DOHH2 (cell line): ENCODE results near the gene C1orf50.

Experiments
- H3F3A ChIP-seq: fragments of 200-600 bp; sonication (generic), shearing (Covaris generic); 2 replicates; pipeline ENCODE4 v1.6.0; 2016; ENCODE audit warnings: antibody characterized with exemption, mild to moderate bottlenecking; ENCODE audit not compliant: control insufficient read depth, insufficient read depth
- H3K27ac ChIP-seq: fragments of 200-600 bp; sonication (generic); 2 replicates; pipeline ENCODE4 v1.5.1; 2014; ENCODE audit warnings: low read depth, mild to moderate bottlenecking, low read length, moderate library complexity
- H3K27me3 ChIP-seq: fragments of 200-600 bp; sonication (generic); 2 replicates; pipeline ENCODE4 v1.6.1; 2014; ENCODE audit warnings: mild to moderate bottlenecking, low read length, mixed read lengths; ENCODE audit not compliant: control insufficient read depth
- H3K36me3 ChIP-seq: fragments of 200-600 bp; sonication (generic); 2 replicates; pipeline ENCODE4 v1.6.1; 2014; ENCODE audit warnings: mild to moderate bottlenecking, low read length, moderate library complexity, mixed read lengths; ENCODE audit not compliant: control insufficient read depth
- H3K4me1 ChIP-seq: fragments of 200-600 bp; sonication (generic); 2 replicates; pipeline ENCODE4 v1.6.1; 2014; ENCODE audit warnings: mild to moderate bottlenecking, low read length, mixed read lengths; ENCODE audit not compliant: control insufficient read depth
- H3K4me2 ChIP-seq: fragments of 200-600 bp; sonication (generic); 2 replicates; pipeline ENCODE4 v1.6.0; 2014; ENCODE audit warnings: mild to moderate bottlenecking, low read length, moderate library complexity
- H3K4me3 ChIP-seq: fragments of 200-600 bp; sonication (generic); 2 replicates; pipeline ENCODE4 v1.5.1; 2014; ENCODE audit warnings: mild to moderate bottlenecking, low read length, mixed read lengths
- H3K79me2 ChIP-seq: fragments of 200-600 bp; sonication (generic); 2 replicates; pipeline ENCODE4 v1.6.1; 2014; ENCODE audit warnings: mild to moderate bottlenecking, low read length, mixed read lengths; ENCODE audit not compliant: control insufficient read depth
- H3K9me2 ChIP-seq: fragments of 200-600 bp; sonication (generic); replicated peaks from 2 replicates; pipeline ENCODE4 v1.6.1; 2014; ENCODE audit warnings: mild to moderate bottlenecking, low read length, mixed read lengths; ENCODE audit not compliant: control insufficient read depth
- H3K9me3 ChIP-seq: fragments of 200-600 bp; sonication (generic); 2 replicates; pipeline ENCODE4 v1.6.1; 2014; ENCODE audit warnings: antibody characterized with exemption, low read length, mixed read lengths; ENCODE audit not compliant: control insufficient read depth, insufficient read depth
- H4K20me1 ChIP-seq: fragments of 200-600 bp; sonication (generic); 2 replicates; pipeline ENCODE4 v1.6.0; 2014; ENCODE audit warnings: low read depth, mild to moderate bottlenecking, antibody characterized with exemption, low read length, moderate library complexity; ENCODE audit not compliant: control insufficient read depth, insufficient read depth
- CTCF ChIP-seq: fragments of 200-600 bp; sonication (generic); IDR thresholded peaks from one replicate; pipeline ENCODE4 v1.5.1; 2014; ENCODE audit warnings: antibody characterized with exemption, mild to moderate bottlenecking, low read depth, low read length; ENCODE audit not compliant: poor library complexity, severe bottlenecking
- EZH2phosphoT487 ChIP-seq: fragments of 200-600 bp; sonication (generic); IDR thresholded peaks from 2 replicates; pipeline ENCODE4 v1.6.1; 2017; ENCODE audit warnings: borderline replicate concordance, mild to moderate bottlenecking, antibody characterized with exemption, low read length, moderate library complexity, mixed read lengths

The C1orf50 gene

GRCh38 chr1:42761567-42761966, 5.5 kb upstream of the C1orf50 start:
- Histone ChIP-seq H4K20me1 (peaks cover 12% of the 10 kb centered on the region; the same call in 1 of the 2 replicates), H3K4me1 (peaks cover 25% of the 10 kb centered on the region), H3K4me3 (no peak overlapping the region), H3K9me3 (no peaks in the 10 kb centered on the region), H3K4me2 (no peak overlapping the region), H3K27me3 (no peaks in the 10 kb centered on the region), H3K27ac (no peak overlapping the region), H3F3A (peaks cover 2% of the 10 kb centered on the region; the same call in 1 of the 2 replicates), H3K36me3 (peaks cover 42% of the 10 kb centered on the region), H3K79me2 (peaks cover 37% of the 10 kb centered on the region), H3K9me2 (no peaks in the 10 kb centered on the region)
- no peak for TF ChIP-seq EZH2phosphoT487
- no peak for TF ChIP-seq CTCF

- H3K9me2 ChIP-seq, result no peaks in the 10 kb centered on the region
- H4K20me1 ChIP-seq, result peaks cover 12% of the 10 kb centered on the region; the same call in 1 of the 2 replicates
- no peak for TF ChIP-seq EZH2phosphoT487
- TF ChIP-seq CTCF, result no peak
- no peak overlapping the region for H3K4me3 ChIP-seq
- no peak overlapping the region for H3K27ac ChIP-seq
- H3K9me3 ChIP-seq, result no peaks in the 10 kb centered on the region
- no peak overlapping the region for H3K4me2 ChIP-seq
- H3F3A ChIP-seq, result peaks cover 2% of the 10 kb centered on the region; the same call in 1 of the 2 replicates
- no peaks in the 10 kb centered on the region for H3K27me3 ChIP-seq
- peaks cover 41% of the 10 kb centered on the region for H3K79me2 ChIP-seq
- H3K4me1 ChIP-seq, result peaks cover 25% of the 10 kb centered on the region
- peaks cover 37% of the 10 kb centered on the region for H3K36me3 ChIP-seq
Measured at GRCh38 chr1:42762269-42762668, 4.8 kb upstream of the C1orf50 start.

- peaks cover 25% of the 10 kb centered on the region for H3K36me3 ChIP-seq
- no peak overlapping the region for H3K27ac ChIP-seq
- peaks cover 12% of the 10 kb centered on the region; the same call in 1 of the 2 replicates for H4K20me1 ChIP-seq
- H3K9me3 ChIP-seq, result no peaks in the 10 kb centered on the region
- peak overlapping the region; percentile 90 for H3K4me2 ChIP-seq
- H3K4me1 ChIP-seq, result peaks cover 29% of the 10 kb centered on the region
- H3F3A ChIP-seq, result peaks cover 2% of the 10 kb centered on the region; the same call in 1 of the 2 replicates
- peak overlapping the region; percentile 90 for H3K4me3 ChIP-seq
- H3K9me2 ChIP-seq, result no peaks in the 10 kb centered on the region
- H3K27me3 ChIP-seq, result no peaks in the 10 kb centered on the region
- H3K79me2 ChIP-seq, result peaks cover 70% of the 10 kb centered on the region
- TF ChIP-seq CTCF, result no peak
- no peak for TF ChIP-seq EZH2phosphoT487
Measured at GRCh38 chr1:42765269-42765668, 1.8 kb upstream of the C1orf50 start.
